Caco-2 (cell line): Measurements from ENCODE around the gene KRT9. TPM values are rescaled to one million over a fixed set of nuclear protein-coding genes. Genes with fewer than 3 reads are reported as not detected.

Source experiments
- BruUV-seq: library from RNA; stranded (reverse); fragments of 400-500 nt; replicated peaks from 2 replicates; lab custom pipeline; 2021; lab: Mats Ljungman, UMichigan
- CTCF ChIA-PET: fragments of 300-600 bp; sonication (Branson Sonifier 250); formaldehyde crosslinking; loops from one replicate; lab custom pipeline; 2022; ENCODE audit warnings: antibody characterized with exemption; lab: Charles Lee
- POLR2A ChIA-PET: fragments of 300-600 bp; sonication (Branson Sonifier 250); formaldehyde crosslinking; loops from one replicate; lab custom pipeline; 2022; ENCODE audit warnings: antibody characterized with exemption; lab: Charles Lee
- DNase-seq, 2 experiments: peaks; one replicate each; pipeline versions ENCODE4 v3.0.0 to v3.0.0-alpha.2; 2020 to 2022
- H3K27me3 ChIP-seq: replicated peaks from 2 replicates; pipeline ENCODE4 v1.6.0; 2011; ENCODE audit warnings: low read length; ENCODE audit not compliant: control insufficient read depth, insufficient read depth
- H3K36me3 ChIP-seq: 2 replicates; pipeline ENCODE4 v1.5.1; 2011; ENCODE audit warnings: low read length; ENCODE audit not compliant: control insufficient read depth, insufficient read depth
- H3K4me1 ChIP-seq: fragments of 250-450 bp; sonication (Bioruptor Pico); 2 replicates; pipeline ENCODE4 v1.5.1; 2020; ENCODE audit warnings: mild to moderate bottlenecking
- H3K4me3 ChIP-seq: 2 replicates; pipeline ENCODE4 v1.5.1; 2011; ENCODE audit warnings: low read depth, mild to moderate bottlenecking, control low read depth, low read length
- H3K9me3 ChIP-seq: fragments of 250-450 bp; sonication (Bioruptor Pico); 2 replicates; pipeline ENCODE4 v1.5.1; 2020; ENCODE audit warnings: mild to moderate bottlenecking, moderate library complexity
- H3K27ac Mint-ChIP-seq: one replicate; pipeline ENCODE4 v1.8.0; 2022; ENCODE audit warnings: mixed read lengths; ENCODE audit not compliant: unreplicated experiment
- H3K27me3 Mint-ChIP-seq: one replicate; pipeline ENCODE4 v1.8.0; 2022; ENCODE audit warnings: mixed read lengths; ENCODE audit not compliant: insufficient read depth, unreplicated experiment
- H3K36me3 Mint-ChIP-seq: one replicate; pipeline ENCODE4 v1.8.0; 2022; ENCODE audit warnings: mild to moderate bottlenecking, mixed read lengths; ENCODE audit not compliant: insufficient read depth, unreplicated experiment
- H3K4me1 Mint-ChIP-seq: one replicate; pipeline ENCODE4 v1.8.0; 2022; ENCODE audit warnings: low read depth, mixed read lengths; ENCODE audit not compliant: unreplicated experiment
- H3K4me3 Mint-ChIP-seq: one replicate; pipeline ENCODE4 v1.8.0; 2022; ENCODE audit warnings: mild to moderate bottlenecking, moderate library complexity, mixed read lengths; ENCODE audit not compliant: unreplicated experiment
- H3K9me3 Mint-ChIP-seq: one replicate; pipeline ENCODE4 v1.8.0; 2022; ENCODE audit warnings: mixed read lengths; ENCODE audit not compliant: unreplicated experiment
- intact Hi-C: fragments of 100-400 bp; cut with micrococcal nuclease; formaldehyde crosslinking; loops from one replicate; pipeline ENCODE4 v1.10.0; 2022; ENCODE audit not compliant: unreplicated experiment
- microRNA-seq: library from miRNA; unstranded; fragments of <30 nt; microRNA quantifications from one replicate; pipeline ENCODE4 v1.2.0, GENCODE V29; 2022
- total RNA-seq: library from RNA; stranded (reverse); gene quantifications from 2 replicates; pipeline ENCODE4 v1.2.3, GENCODE V29; 2022
- TF ChIP-seq, protein P1 (sequence below), 2 experiments: fragments of 200-600 bp in 1 of 2; IDR thresholded peaks; 1 replicate in 1 of 2; 2 replicates in 1 of 2; pipeline versions ENCODE4 v1.5.1 to v1.8.0; 2011 to 2022; ENCODE audit warnings: antibody characterized with exemption in 1 of 2, control low read depth in 1 of 2, inconsistent platforms in 1 of 2, low read depth in 1 of 2, low read length in 1 of 2, mild to moderate bottlenecking in 1 of 2, moderate library complexity in 1 of 2; ENCODE audit not compliant: insufficient read depth in 1 of 2, severe bottlenecking in 1 of 2, unreplicated experiment in 1 of 2

The KRT9 gene
- total RNA-seq, 1 experiment from 2014 or later, result not detected

- H3K27ac Mint-ChIP-seq, result no peak overlapping the region
- Histone ChIP-seq H3K4me1 (peaks cover 29% of the 10 kb centered on the region), H3K36me3 (no peaks in the 10 kb centered on the region), H3K4me3 (no peak overlapping the region), H3K27me3 (no peaks in the 10 kb centered on the region), H3K9me3 (no peaks in the 10 kb centered on the region)
- DNase-seq, result no peak
- POLR2A ChIA-PET, result no interaction called here
- no peak overlapping the region for H3K4me3 Mint-ChIP-seq
- CTCF ChIA-PET, result no interaction called here
- TF ChIP-seq, protein P1, sequence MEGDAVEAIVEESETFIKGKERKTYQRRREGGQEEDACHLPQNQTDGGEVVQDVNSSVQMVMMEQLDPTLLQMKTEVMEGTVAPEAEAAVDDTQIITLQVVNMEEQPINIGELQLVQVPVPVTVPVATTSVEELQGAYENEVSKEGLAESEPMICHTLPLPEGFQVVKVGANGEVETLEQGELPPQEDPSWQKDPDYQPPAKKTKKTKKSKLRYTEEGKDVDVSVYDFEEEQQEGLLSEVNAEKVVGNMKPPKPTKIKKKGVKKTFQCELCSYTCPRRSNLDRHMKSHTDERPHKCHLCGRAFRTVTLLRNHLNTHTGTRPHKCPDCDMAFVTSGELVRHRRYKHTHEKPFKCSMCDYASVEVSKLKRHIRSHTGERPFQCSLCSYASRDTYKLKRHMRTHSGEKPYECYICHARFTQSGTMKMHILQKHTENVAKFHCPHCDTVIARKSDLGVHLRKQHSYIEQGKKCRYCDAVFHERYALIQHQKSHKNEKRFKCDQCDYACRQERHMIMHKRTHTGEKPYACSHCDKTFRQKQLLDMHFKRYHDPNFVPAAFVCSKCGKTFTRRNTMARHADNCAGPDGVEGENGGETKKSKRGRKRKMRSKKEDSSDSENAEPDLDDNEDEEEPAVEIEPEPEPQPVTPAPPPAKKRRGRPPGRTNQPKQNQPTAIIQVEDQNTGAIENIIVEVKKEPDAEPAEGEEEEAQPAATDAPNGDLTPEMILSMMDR (IDR thresholded peaks at IDR 0.05; ENCODE audit: insufficient read depth in 1 of 2, low read depth in 1 of 2, low read length in 1 of 2, severe bottlenecking in 1 of 2, unreplicated experiment in 1 of 2), result no peak
- no TSS peak for BruUV-seq
- H3K4me1 Mint-ChIP-seq, result peaks cover 30% of the 10 kb centered on the region
- intact Hi-C loops, result no loop called here
- H3K36me3 Mint-ChIP-seq, result peaks cover 30% of the 10 kb centered on the region
- no peaks in the 10 kb centered on the region for H3K27me3 Mint-ChIP-seq
- H3K9me3 Mint-ChIP-seq, result no peaks in the 10 kb centered on the region
Observed at GRCh38 chr17:41516830-41517283, 55.0 kb downstream of the KRT9 start.

DNA sequence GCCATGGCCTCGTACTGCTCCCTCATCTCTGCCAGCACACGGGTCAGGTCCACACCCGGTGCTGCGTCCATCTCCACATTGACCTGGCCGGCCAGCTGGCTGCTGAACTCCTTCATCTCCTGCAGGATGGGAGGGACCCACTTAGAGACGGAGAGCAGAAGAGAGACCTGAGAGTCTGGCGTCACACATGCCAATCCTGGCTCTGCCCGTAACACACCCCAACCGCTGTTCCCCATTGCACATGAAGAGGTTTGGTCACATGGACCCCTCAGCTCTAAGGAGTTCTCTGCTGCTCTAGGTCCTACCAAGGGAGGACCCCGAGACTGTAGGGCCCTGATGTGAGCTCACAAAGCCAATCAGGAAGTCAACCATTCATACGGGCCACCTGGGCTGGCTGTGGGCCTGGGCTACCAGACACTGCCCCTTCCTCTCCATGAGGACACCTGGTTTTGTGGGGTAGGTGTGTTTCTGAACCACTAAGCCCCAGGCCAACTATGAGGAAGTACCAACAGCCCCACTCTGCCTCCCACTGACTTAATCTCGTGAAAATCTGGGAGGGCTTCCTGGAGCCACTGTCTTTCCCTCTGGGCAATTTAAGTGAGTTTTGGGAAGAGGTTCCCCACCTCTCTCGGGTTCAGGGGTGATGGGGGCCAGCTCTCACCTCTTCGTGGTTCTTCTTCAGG, 55.6 kb downstream of the KRT9 start:
- BruUV-seq, result no TSS peak
- Histone ChIP-seq H3K4me3 (no peak overlapping the region), H3K36me3 (no peaks in the 10 kb centered on the region), H3K4me1 (peaks cover 28% of the 10 kb centered on the region), H3K27me3 (no peaks in the 10 kb centered on the region), H3K9me3 (no peaks in the 10 kb centered on the region)
- no peak overlapping the region for H3K4me3 Mint-ChIP-seq
- ChIA-PET CTCF (interaction anchor here (0.6 kb wide), 1 partner anchor 172 kb away, joined by 4 read pairs; the partner anchor contains the start of gene EIF1), POLR2A (interaction anchor here (0.6 kb wide), 1 partner anchor 11 kb away, joined by 4 read pairs; no protein-coding TSS in a partner anchor)
- H3K36me3 Mint-ChIP-seq, result peaks cover 24% of the 10 kb centered on the region
- H3K27me3 Mint-ChIP-seq, result no peaks in the 10 kb centered on the region
- intact Hi-C loops, result no loop called here
- TF ChIP-seq, protein P1 (IDR thresholded peaks at IDR 0.05; ENCODE audit: insufficient read depth in 1 of 2, low read depth in 1 of 2, low read length in 1 of 2, severe bottlenecking in 1 of 2, unreplicated experiment in 1 of 2), result no peak
- no peak for DNase-seq
- H3K9me3 Mint-ChIP-seq, result no peaks in the 10 kb centered on the region
- no peak overlapping the region for H3K27ac Mint-ChIP-seq
- peaks cover 30% of the 10 kb centered on the region for H3K4me1 Mint-ChIP-seq

Small RNA genes within 50 kb of the gene (microRNA-seq; reads per million reads assigned to microRNA genes)
- gene MIR6510, result 0.56 reads per million

Other genes with a start within 250 kb of the KRT9 start
- not detected in 2 replicates for gene KRT33A, start 221.2 kb downstream of the KRT9 start, total RNA-seq
- not detected in 2 replicates for gene KRT33B, start 202.2 kb downstream of the KRT9 start, total RNA-seq
- gene KRT34, start 189.8 kb downstream of the KRT9 start, total RNA-seq, result not detected in 2 replicates
- gene KRT31, start 174.5 kb downstream of the KRT9 start, total RNA-seq, result not detected in 2 replicates
- gene KRT37, start 147.5 kb downstream of the KRT9 start, total RNA-seq, result not detected in 2 replicates
- gene KRT38, start 131.1 kb downstream of the KRT9 start, total RNA-seq, result not detected in 2 replicates
- gene KRT32, start 104.7 kb downstream of the KRT9 start, total RNA-seq, result not detected in 2 replicates
- not detected in 2 replicates for gene KRT35, start 90.9 kb downstream of the KRT9 start, total RNA-seq
- not detected in 2 replicates for gene KRT36, start 82.1 kb downstream of the KRT9 start, total RNA-seq
- 0.35 TPM in 1 of 2 replicates, not detected in the other for gene KRT13, start 66.4 kb downstream of the KRT9 start, total RNA-seq
- 5.3 and 10.5 TPM in 2 replicates for gene KRT15, start 53.2 kb downstream of the KRT9 start, total RNA-seq
- gene KRT19, start 43.8 kb downstream of the KRT9 start, total RNA-seq, result 975 and 1,121 TPM in 2 replicates
- gene KRT14, start 14.8 kb upstream of the KRT9 start, total RNA-seq, result not detected in 2 replicates
- not detected in 2 replicates for gene KRT16, start 40.7 kb upstream of the KRT9 start, total RNA-seq
- 2.8 and 3.4 TPM in 2 replicates for gene KRT17, start 52.5 kb upstream of the KRT9 start, total RNA-seq
- gene EIF1, start 116.8 kb upstream of the KRT9 start, total RNA-seq, result 759 and 783 TPM in 2 replicates
- gene GAST, start 140.3 kb upstream of the KRT9 start, total RNA-seq, result 0.75 TPM in 1 of 2 replicates, not detected in the other
- 3.2 and 3.3 TPM in 2 replicates for gene HAP1, start 162.6 kb upstream of the KRT9 start, total RNA-seq
- gene JUP, start 214.7 kb upstream of the KRT9 start, total RNA-seq, result 392 and 419 TPM in 2 replicates
- 34.1 and 39.2 TPM in 2 replicates for gene P3H4, start 239.9 kb upstream of the KRT9 start, total RNA-seq
- gene FKBP10, start 240.9 kb upstream of the KRT9 start, total RNA-seq, result 112 and 132 TPM in 2 replicates